ENCODE measurements around the gene NT5DC2.

GRCh38 chr3:52539010-52539653, 5.5 kb upstream of the NT5DC2 start:
- TF ChIP-seq CTCF (conservative IDR thresholded peaks at IDR 0.05 in 1 of 2, IDR thresholded peaks at IDR 0.05 in 1 of 2; ENCODE audit: extremely low read depth in 1 of 2, insufficient read depth in 1 of 2, low read depth in 1 of 2, low read length in 2 of 2) (no peak), EZH2 (IDR thresholded peaks at IDR 0.05; ENCODE audit: borderline replicate concordance, low read length) (no peak)
